ENCODE results near the gene OLFML2A. TPM values are rescaled to one million over a fixed set of nuclear protein-coding genes. Genes with fewer than 3 reads are reported as not detected.

OLFML2A gene
- total RNA-seq (2022; extraction: Qiagen RNA extraction; ENCODE audit: low read depth): 15.5 to 24.4 TPM (median 18.2 TPM) in 5 replicates

GRCh38 chr9:124776954-124777648 lies at the start of gene OLFML2A:
TSS of gene OLFML2A (plus strand) at chr9:124777133. CDS start at chr9:124777271, 138 bp downstream.

GRCh38 chr9:124771021-124771866 lies 5.7 kb upstream of the OLFML2A start, which contains the start of gene NR6A1:
TSS of gene NR6A1 (minus strand) at chr9:124771311.

GRCh38 chr9:124852829-124853531 lies 76.0 kb downstream of the OLFML2A start, which contains the start of gene WDR38:
TSS of gene WDR38 (plus strand) at chr9:124853460. CDS start at chr9:124853532, 72 bp downstream.

GRCh38 chr9:124861342-124862229 lies 84.7 kb downstream of the OLFML2A start, which contains the start of the genes ARPC5L and RPL35:
TSS of gene ARPC5L (plus strand) at chr9:124862130. CDS start at chr9:124869291, 7,161 bp downstream.
TSS of gene RPL35 (minus strand) at chr9:124861957. CDS start at chr9:124861912, 45 bp downstream.

Other genes with a start within 250 kb of the OLFML2A start
- 1.0 to 2.2 TPM (median 1.7 TPM) in 5 replicates for gene NR6A1, start 5.8 kb upstream of the OLFML2A start, total RNA-seq (2022; extraction: Qiagen RNA extraction; ENCODE audit: low read depth)
- 0.12 to 0.17 TPM (median 0.14 TPM) in 3 of 5 replicates, not detected in the others for gene WDR38, start 76.3 kb downstream of the OLFML2A start, total RNA-seq (2022; extraction: Qiagen RNA extraction; ENCODE audit: low read depth)
- 2,738 to 3,137 TPM (median 2,853 TPM) in 5 replicates for gene RPL35, start 84.8 kb downstream of the OLFML2A start, total RNA-seq (2022; extraction: Qiagen RNA extraction; ENCODE audit: low read depth)
- 60.1 to 78.6 TPM (median 76.5 TPM) in 5 replicates for gene ARPC5L, start 85.0 kb downstream of the OLFML2A start, total RNA-seq (2022; extraction: Qiagen RNA extraction; ENCODE audit: low read depth)
- 9.7 to 12.3 TPM (median 11.0 TPM) in 5 replicates for gene GOLGA1, start 163.9 kb downstream of the OLFML2A start, total RNA-seq (2022; extraction: Qiagen RNA extraction; ENCODE audit: low read depth)

Data from A549 treated with CpdA at 1 μM for 4 hours (cell line).